ENCODE measurements around the gene CCIN.

Gene CCIN

GRCh38 chr9:36141288-36141687 lies 27.9 kb upstream of the CCIN start:
- Histone ChIP-seq H2BK120ac (ENCODE audit: low read depth, low read length) (no peak overlapping the region), H2AFZ (ENCODE audit: low read depth, low read length) (no peak overlapping the region), H3K9ac (ENCODE audit: low read length) (peak overlapping the region; percentile 37), H3K4me1 (ENCODE audit: control insufficient read depth, insufficient read depth, low read depth, low read length) (peaks cover 27% of the 10 kb centered on the region), H3K23ac (ENCODE audit: low read length in 2 of 2) (no peak overlapping the region), H4K8ac (ENCODE audit: low read length) (no peak overlapping the region), H2BK5ac (ENCODE audit: low read depth, low read length, poor library complexity, severe bottlenecking) (no peak overlapping the region), H2BK12ac (ENCODE audit: low read length in 2 of 2) (no peak overlapping the region), H3K14ac (ENCODE audit: low read length in 2 of 2) (no peak overlapping the region), H3K4me3 (ENCODE audit: insufficient read depth in 1 of 2, low read depth in 1 of 2, low read length in 2 of 2) (no peak overlapping the region), H3K79me1 (replicated peaks; ENCODE audit: low read length, poor library complexity, severe bottlenecking) (peaks cover 43% of the 10 kb centered on the region), H4K91ac (ENCODE audit: low read length) (no peak overlapping the region), H3K4me2 (ENCODE audit: low read length, poor library complexity, severe bottlenecking) (no peak overlapping the region), H3K18ac (ENCODE audit: low read depth in 1 of 2, low read length in 2 of 2) (no peak overlapping the region), H3K27ac (ENCODE audit: low read length, poor library complexity, severe bottlenecking) (no peak overlapping the region), H2AK5ac (ENCODE audit: low read length, severe bottlenecking) (no peak overlapping the region), H2BK15ac (ENCODE audit: low read depth, poor library complexity, severe bottlenecking) (no peak overlapping the region), H3K4ac (ENCODE audit: low read depth in 1 of 2, low read length in 2 of 2) (no peak overlapping the region), H3K9me3 (ENCODE audit: control insufficient read depth, low read length) (peaks cover 6% of the 10 kb centered on the region), H3K27me3 (ENCODE audit: control insufficient read depth in 1 of 2, insufficient read depth in 1 of 2, low read length in 2 of 2) (no peaks in the 10 kb centered on the region), H3K36me3 (ENCODE audit: control insufficient read depth in 1 of 2, insufficient read depth in 2 of 2, low read depth in 1 of 2, low read length in 2 of 2) (peaks cover 15 to 27% of the 10 kb centered on the region in 2 experiments)
- WGBS = 89% methylated on average over 4 of the region's 4 CpGs
- DNase-seq = peak; percentile 38

- Histone ChIP-seq H3K14ac (ENCODE audit: low read length in 2 of 2) (no peak overlapping the region), H3K23ac (ENCODE audit: low read length in 2 of 2) (no peak overlapping the region), H3K9ac (ENCODE audit: low read length) (peak overlapping the region; percentile 76), H2BK5ac (ENCODE audit: low read depth, low read length, poor library complexity, severe bottlenecking) (no peak overlapping the region), H3K18ac (ENCODE audit: low read depth in 1 of 2, low read length in 2 of 2) (no peak overlapping the region), H3K4me2 (ENCODE audit: low read length, poor library complexity, severe bottlenecking) (no peak overlapping the region), H3K4me1 (ENCODE audit: control insufficient read depth, insufficient read depth, low read depth, low read length) (peaks cover 25% of the 10 kb centered on the region), H4K8ac (ENCODE audit: low read length) (no peak overlapping the region), H3K36me3 (ENCODE audit: control insufficient read depth in 1 of 2, insufficient read depth in 2 of 2, low read depth in 1 of 2, low read length in 2 of 2) (peaks cover 17 to 29% of the 10 kb centered on the region in 2 experiments), H2BK15ac (ENCODE audit: low read depth, poor library complexity, severe bottlenecking) (no peak overlapping the region), H2BK12ac (ENCODE audit: low read length in 2 of 2) (no peak overlapping the region), H2AK5ac (ENCODE audit: low read length, severe bottlenecking) (peak overlapping the region; percentile 45), H2BK120ac (ENCODE audit: low read depth, low read length) (no peak overlapping the region), H2AFZ (ENCODE audit: low read depth, low read length) (no peak overlapping the region), H3K27ac (ENCODE audit: low read length, poor library complexity, severe bottlenecking) (no peak overlapping the region), H4K91ac (ENCODE audit: low read length) (no peak overlapping the region), H3K4me3 (ENCODE audit: insufficient read depth in 1 of 2, low read depth in 1 of 2, low read length in 2 of 2) (no peak overlapping the region), H3K79me1 (replicated peaks; ENCODE audit: low read length, poor library complexity, severe bottlenecking) (peaks cover 43% of the 10 kb centered on the region), H3K9me3 (ENCODE audit: control insufficient read depth, low read length) (peaks cover 6% of the 10 kb centered on the region), H3K4ac (ENCODE audit: low read depth in 1 of 2, low read length in 2 of 2) (no peak overlapping the region), H3K27me3 (ENCODE audit: control insufficient read depth in 1 of 2, insufficient read depth in 1 of 2, low read length in 2 of 2) (no peaks in the 10 kb centered on the region)
- 94% methylated on average over 7 of the region's 7 CpGs for WGBS
- no peak for DNase-seq
Observed at GRCh38 chr9:36141761-36142160, 27.4 kb upstream of the CCIN start.

GRCh38 chr9:36142510-36143244 lies 26.5 kb upstream of the CCIN start:
- Histone ChIP-seq H3K79me1 (replicated peaks; ENCODE audit: low read length, poor library complexity, severe bottlenecking) (peaks cover 43% of the 10 kb centered on the region), H4K91ac (ENCODE audit: low read length) (peak overlapping the region; percentile 77), H3K27ac (ENCODE audit: low read length, poor library complexity, severe bottlenecking) (no peak overlapping the region), H3K23ac (ENCODE audit: low read length in 2 of 2) (no peak overlapping the region), H2BK15ac (ENCODE audit: low read depth, poor library complexity, severe bottlenecking) (no peak overlapping the region), H2BK5ac (ENCODE audit: low read depth, low read length, poor library complexity, severe bottlenecking) (no peak overlapping the region), H3K4ac (ENCODE audit: low read depth in 1 of 2, low read length in 2 of 2) (peak overlapping the region in 1 of 2 experiments; percentile 64), H3K36me3 (ENCODE audit: control insufficient read depth in 1 of 2, insufficient read depth in 2 of 2, low read depth in 1 of 2, low read length in 2 of 2) (peaks cover 17 to 31% of the 10 kb centered on the region in 2 experiments), H3K27me3 (ENCODE audit: control insufficient read depth in 1 of 2, insufficient read depth in 1 of 2, low read length in 2 of 2) (no peaks in the 10 kb centered on the region), H2AFZ (ENCODE audit: low read depth, low read length) (no peak overlapping the region), H3K9ac (ENCODE audit: low read length) (peak overlapping the region; percentile 76), H2BK120ac (ENCODE audit: low read depth, low read length) (no peak overlapping the region), H3K14ac (ENCODE audit: low read length in 2 of 2) (no peak overlapping the region), H3K4me2 (ENCODE audit: low read length, poor library complexity, severe bottlenecking) (no peak overlapping the region), H3K9me3 (ENCODE audit: control insufficient read depth, low read length) (peaks cover 6% of the 10 kb centered on the region), H2AK5ac (ENCODE audit: low read length, severe bottlenecking) (peak overlapping the region; percentile 23), H3K4me3 (ENCODE audit: insufficient read depth in 1 of 2, low read depth in 1 of 2, low read length in 2 of 2) (peak overlapping the region in 1 of 2 experiments; percentile 65), H4K8ac (ENCODE audit: low read length) (no peak overlapping the region), H3K4me1 (ENCODE audit: control insufficient read depth, insufficient read depth, low read depth, low read length) (peaks cover 18% of the 10 kb centered on the region), H3K18ac (ENCODE audit: low read depth in 1 of 2, low read length in 2 of 2) (peak overlapping the region; percentile 23 to 71), H2BK12ac (ENCODE audit: low read length in 2 of 2) (peak overlapping the region in 1 of 2 experiments; percentile 45)
- peak; percentile 60 for DNase-seq
- WGBS = 78% methylated on average over 10 of the region's 12 CpGs

GRCh38 chr9:36143245-36143641 lies 25.9 kb upstream of the CCIN start:
- H2BK120ac ChIP-seq (ENCODE audit: low read depth, low read length) = no peak overlapping the region
- peaks cover 6% of the 10 kb centered on the region for H3K9me3 ChIP-seq (ENCODE audit: control insufficient read depth, low read length)
- H3K14ac ChIP-seq (ENCODE audit: low read length in 2 of 2) = no peak overlapping the region
- peaks cover 43% of the 10 kb centered on the region for H3K79me1 ChIP-seq (replicated peaks; ENCODE audit: low read length, poor library complexity, severe bottlenecking)
- H3K4me3 ChIP-seq (ENCODE audit: insufficient read depth in 1 of 2, low read depth in 1 of 2, low read length in 2 of 2) = peak overlapping the region in 1 of 2 experiments; percentile 65
- H2AFZ ChIP-seq (ENCODE audit: low read depth, low read length) = no peak overlapping the region
- H2AK5ac ChIP-seq (ENCODE audit: low read length, severe bottlenecking) = peak overlapping the region; percentile 23
- no peak overlapping the region for H2BK5ac ChIP-seq (ENCODE audit: low read depth, low read length, poor library complexity, severe bottlenecking)
- peak overlapping the region in 1 of 2 experiments; percentile 45 for H2BK12ac ChIP-seq (ENCODE audit: low read length in 2 of 2)
- no peak overlapping the region for H3K4me2 ChIP-seq (ENCODE audit: low read length, poor library complexity, severe bottlenecking)
- H2BK15ac ChIP-seq (ENCODE audit: low read depth, poor library complexity, severe bottlenecking) = no peak overlapping the region
- H3K4me1 ChIP-seq (ENCODE audit: control insufficient read depth, insufficient read depth, low read depth, low read length) = peaks cover 20% of the 10 kb centered on the region
- peak overlapping the region; percentile 35 for H4K8ac ChIP-seq (ENCODE audit: low read length)
- 89% methylated on average over 13 of the region's 13 CpGs for WGBS
- no peak overlapping the region for H3K23ac ChIP-seq (ENCODE audit: low read length in 2 of 2)
- no peak for DNase-seq
- H3K27me3 ChIP-seq (ENCODE audit: control insufficient read depth in 1 of 2, insufficient read depth in 1 of 2, low read length in 2 of 2) = no peaks in the 10 kb centered on the region
- peaks cover 17 to 31% of the 10 kb centered on the region in 2 experiments for H3K36me3 ChIP-seq (ENCODE audit: control insufficient read depth in 1 of 2, insufficient read depth in 2 of 2, low read depth in 1 of 2, low read length in 2 of 2)
- H3K9ac ChIP-seq (ENCODE audit: low read length) = peak overlapping the region; percentile 76
- H4K91ac ChIP-seq (ENCODE audit: low read length) = peak overlapping the region; percentile 55
- H3K27ac ChIP-seq (ENCODE audit: low read length, poor library complexity, severe bottlenecking) = no peak overlapping the region
- peak overlapping the region; percentile 23 to 40 for H3K18ac ChIP-seq (ENCODE audit: low read depth in 1 of 2, low read length in 2 of 2)
- no peak overlapping the region for H3K4ac ChIP-seq (ENCODE audit: low read depth in 1 of 2, low read length in 2 of 2)
